Gastrocnemius medialis (tissue), 4 donors: Measurements from ENCODE around the gene MAS1.

Experiments
- CTCF ChIP-seq, 5 experiments: fragments of 450-650 bp in 3 of 5; fragments of 200-600 bp in 2 of 5; sonication (generic) in 2 of 5; IDR thresholded peaks in 4 of 5; conservative IDR thresholded peaks in 1 of 5; 1 replicate in 4 of 5; 2 replicates in 1 of 5; pipeline ENCODE4 v1.5.1; 2016 to 2019; ENCODE audit warnings: antibody characterized with exemption in 5 of 5, mild to moderate bottlenecking in 3 of 5, moderate library complexity in 3 of 5
- POLR2A ChIP-seq, 2 donors: fragments of 450-650 bp; IDR thresholded peaks; one replicate each; pipeline ENCODE4 v1.6.1; 2017; ENCODE audit warnings: antibody characterized with exemption in 2 of 2, mild to moderate bottlenecking in 2 of 2, moderate library complexity in 2 of 2

GRCh38 chr6:159913862-159914564, 23.2 kb downstream of the MAS1 start:
- no peak for TF ChIP-seq POLR2A (IDR thresholded peaks at IDR 0.05)
- no peak for TF ChIP-seq CTCF (IDR thresholded peaks at IDR 0.05 in 4 of 5, conservative IDR thresholded peaks at IDR 0.05 in 1 of 5)
